CD4-positive, alpha-beta memory T cell (primary cell): ENCODE data around the gene CYP2C8. TPM values are rescaled to one million over a fixed set of nuclear protein-coding genes. Genes with fewer than 3 reads are reported as not detected.

Experiments used
- polyA plus RNA-seq, 2 donors: library from polyadenylated mRNA; unstranded; fragments of 300-500 nt; fragmentation: Illumina TruSeq; gene quantifications; one replicate each; pipeline ENCODE4 v1.2.3, GENCODE V29; 2021
- total RNA-seq, 2 experiments: library from RNA; stranded (reverse); gene quantifications; one replicate each; pipeline ENCODE4 v1.2.3, GENCODE V29; 2021

The CYP2C8 gene
- total and polyA plus RNA-seq, 4 experiments from 2014 or later, result not detected

Other genes with a start within 250 kb of the CYP2C8 start
- gene CYP2C9, start 130.8 kb downstream of the CYP2C8 start, total RNA-seq, result not detected
- not detected for gene CYP2C9, start 130.8 kb downstream of the CYP2C8 start, polyA plus RNA-seq
- gene ACSM6, start 124.7 kb upstream of the CYP2C8 start, total RNA-seq, result not detected
- not detected for gene ACSM6, start 124.7 kb upstream of the CYP2C8 start, polyA plus RNA-seq
- gene PDLIM1, start 221.5 kb upstream of the CYP2C8 start, total RNA-seq, result 1 to 10 TPM in 1 of 2 experiments, under 1 TPM in 1; 0.90 to 1.5 TPM
- gene PDLIM1, start 221.5 kb upstream of the CYP2C8 start, polyA plus RNA-seq, result 1 to 10 TPM; 1.3 to 7.3 TPM